ENCODE data around the gene ALDH4A1. TPM values are rescaled to one million over a fixed set of nuclear protein-coding genes. Genes with fewer than 3 reads are reported as not detected.
A peak's percentile ranks its signal among the peaks of the same experiment; 100 is the strongest.

Gene ALDH4A1
- total and polyA plus RNA-seq, 2 of the 4 experiments (the other 2 are of a cell fraction): 8.6 to 21.1 TPM

DNA sequence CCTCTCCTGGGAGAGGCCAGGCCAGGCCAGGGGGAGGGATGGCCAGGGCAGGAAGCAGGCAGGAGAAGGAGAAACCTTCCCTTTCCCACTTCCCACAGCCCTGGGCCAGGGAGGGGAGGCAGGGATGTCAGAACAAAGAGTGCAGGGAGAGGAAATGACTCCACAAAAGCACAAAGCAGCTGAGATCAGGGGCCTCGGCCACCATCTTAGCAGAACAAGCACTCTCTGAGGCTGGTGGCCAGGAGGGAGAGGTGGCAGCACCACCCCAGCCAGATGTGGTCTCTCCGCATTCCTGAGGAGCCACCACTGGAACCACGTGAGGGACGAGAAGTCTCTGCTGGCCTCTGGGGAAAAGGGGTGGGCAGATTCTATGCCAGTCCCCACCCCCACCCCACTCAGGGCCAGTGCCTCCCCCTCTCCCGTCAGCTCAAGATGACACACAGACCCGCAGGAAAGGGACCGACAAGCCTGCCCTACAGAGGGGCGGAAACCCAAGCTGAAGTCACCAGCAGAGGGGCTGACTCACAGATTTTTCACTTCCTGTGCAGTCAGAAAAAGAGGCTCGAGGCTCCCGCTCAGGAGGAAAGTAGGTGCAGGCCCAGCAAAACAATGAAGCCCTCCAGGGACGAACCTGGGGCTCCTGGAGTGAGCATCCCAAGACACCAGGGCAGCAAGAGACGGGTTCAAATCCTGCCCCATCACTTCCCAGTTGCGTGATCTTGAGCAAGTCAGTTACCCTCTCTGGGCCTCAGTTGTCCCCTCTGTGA, 24.1 kb upstream of the ALDH4A1 start:
- DNase-seq (peak; percentile 96), ATAC-seq (ENCODE audit: low read depth) (peak; percentile 82)
- H3K9me1 ChIP-seq (ENCODE audit: insufficient read depth, low read length): peaks cover 36% of the 10 kb centered on the region
- H3K4me2 ChIP-seq (ENCODE audit: low read depth, low read length): peak overlapping the region; percentile 69
- peaks cover 12% of the 10 kb centered on the region; the same call in 1 of the 2 replicates for H4K20me1 ChIP-seq (ENCODE audit: insufficient read depth, low read length)
- H3K4me3 ChIP-seq (ENCODE audit: insufficient read depth, low read depth, low read length): no peak overlapping the region
- H3K27me3 ChIP-seq (ENCODE audit: control insufficient read depth, insufficient read depth, low read length): no peaks in the 10 kb centered on the region
- H3K36me3 ChIP-seq (ENCODE audit: control insufficient read depth, insufficient read depth, low read length): no peaks in the 10 kb centered on the region
- H3K79me1 ChIP-seq (ENCODE audit: low read depth in 1 of 2, low read length in 2 of 2): peaks cover 33 to 95% of the 10 kb centered on the region in 2 experiments; a peak in 3 of 4 replicates
- H3K23ac ChIP-seq (ENCODE audit: low read depth, low read length): peak overlapping the region; percentile 100
- peak overlapping the region; percentile 99 for H4K91ac ChIP-seq (ENCODE audit: insufficient read depth, low read depth, low read length)
- ChIA-PET CTCF (interaction anchor here (0.6 to 2.6 kb wide), 3 partner anchors 13 to 40 kb away, joined by 3 to 15 read pairs (median 3); no protein-coding TSS in a partner anchor), POLR2A (ENCODE audit: unreplicated experiment) (interaction anchor here (0.9 kb wide), 1 partner anchor 112 kb away, joined by 3 read pairs; no protein-coding TSS in a partner anchor)
- H2BK15ac ChIP-seq (ENCODE audit: low read depth, low read length): peak overlapping the region; percentile 100
- intact Hi-C loops (cut with micrococcal nuclease): loop anchor here (2.0 kb wide), 1 partner anchor 30 kb away; the partner anchor contains the start of gene IFFO2
- H2BK5ac ChIP-seq (ENCODE audit: low read depth, low read length, poor library complexity, severe bottlenecking): peak overlapping the region; percentile 98
- peaks cover 57% of the 10 kb centered on the region for H3K4me1 ChIP-seq (ENCODE audit: control insufficient read depth, insufficient read depth, low read length)
- peak overlapping the region; percentile 85 for H3K9ac ChIP-seq (ENCODE audit: low read depth, low read length)
- H3K14ac ChIP-seq (replicated peaks; ENCODE audit: low read depth, low read length): peak overlapping the region; percentile 99
- H2AK9ac ChIP-seq (replicated peaks; ENCODE audit: low read depth, low read length, poor library complexity): peak overlapping the region; percentile 99
- no TSS peak for BruUV-seq (replicated peaks)
- in situ Hi-C loops (cut with MboI; ENCODE audit: low sequenced_read_pairs): no loop called here
- peak overlapping the region; percentile 96 for H3K56ac ChIP-seq (ENCODE audit: extremely low read depth, insufficient read depth, low read length)
- peak overlapping the region; percentile 98 for H2BK120ac ChIP-seq (ENCODE audit: low read depth, low read length)
- WGBS, 2 experiments (ENCODE audit: extremely low coverage in 2 of 2, insufficient read length in 1 of 2): 0% methylated on average over 4 of the region's 13 CpGs; no CpG with 5 or more reads in 1 of the 2 experiments
- H2AFZ ChIP-seq (replicated peaks; ENCODE audit: low read length, poor library complexity): peak overlapping the region; percentile 80
- H4K5ac ChIP-seq (ENCODE audit: low read depth, low read length): peak overlapping the region; percentile 99
- dilution Hi-C loops (cut with HindIII; ENCODE audit: low sequenced_read_pairs, unreplicated experiment): no loop called here
- H3K9me3 ChIP-seq (ENCODE audit: control insufficient read depth, insufficient read depth, low read length): no peaks in the 10 kb centered on the region
- peak overlapping the region; percentile 99 for H2AK5ac ChIP-seq (ENCODE audit: low read depth, low read length)
- H3K4ac ChIP-seq (ENCODE audit: low read depth, low read length): peak overlapping the region; percentile 100
- peak overlapping the region; percentile 93 for H3K18ac ChIP-seq (ENCODE audit: low read depth, low read length)
- peak overlapping the region; percentile 94 for H3K27ac ChIP-seq (ENCODE audit: insufficient read depth, low read length)
- peak overlapping the region; percentile 98 for H2BK20ac ChIP-seq (ENCODE audit: low read depth, low read length)
- peak overlapping the region; percentile 98 to 100 for H4K8ac ChIP-seq (ENCODE audit: low read depth in 2 of 2, low read length in 2 of 2)
- TF ChIP-seq MAZ (IDR thresholded peaks at IDR 0.05; ENCODE audit: borderline replicate concordance, low read depth, low read length) (peak; percentile 44; the same call in 1 of the 2 replicates), CHD1 (IDR thresholded peaks at IDR 0.05; ENCODE audit: low read depth, low read length) (no peak), RAD21 (IDR thresholded peaks at IDR 0.05; ENCODE audit: low read length) (no peak), ELK1 (IDR thresholded peaks at IDR 0.05; ENCODE audit: borderline replicate concordance, low read depth, low read length) (no peak), CEBPB (IDR thresholded peaks at IDR 0.05; ENCODE audit: low read depth, low read length) (no peak), CTCF (conservative IDR thresholded peaks at IDR 0.05; ENCODE audit: low read depth, low read length) (no peak), MXI1 (IDR thresholded peaks at IDR 0.05; ENCODE audit: borderline replicate concordance, low read depth, low read length) (no peak), SMC3 (IDR thresholded peaks at IDR 0.05; ENCODE audit: low read depth, low read length) (no peak; the same call in 1 of the 2 replicates), RCOR1 (IDR thresholded peaks at IDR 0.05; ENCODE audit: insufficient replicate concordance, low read length) (no peak), RFX5 (IDR thresholded peaks at IDR 0.05; ENCODE audit: low read depth, low read length) (no peak), FOS (IDR thresholded peaks at IDR 0.05; ENCODE audit: low read depth, low read length) (peak; percentile 76), POLR2A (IDR thresholded peaks at IDR 0.05; ENCODE audit: low read depth, low read length) (no peak)
- TF ChIP-seq, protein P1, sequence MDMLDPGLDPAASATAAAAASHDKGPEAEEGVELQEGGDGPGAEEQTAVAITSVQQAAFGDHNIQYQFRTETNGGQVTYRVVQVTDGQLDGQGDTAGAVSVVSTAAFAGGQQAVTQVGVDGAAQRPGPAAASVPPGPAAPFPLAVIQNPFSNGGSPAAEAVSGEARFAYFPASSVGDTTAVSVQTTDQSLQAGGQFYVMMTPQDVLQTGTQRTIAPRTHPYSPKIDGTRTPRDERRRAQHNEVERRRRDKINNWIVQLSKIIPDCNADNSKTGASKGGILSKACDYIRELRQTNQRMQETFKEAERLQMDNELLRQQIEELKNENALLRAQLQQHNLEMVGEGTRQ (IDR thresholded peaks at IDR 0.05; ENCODE audit: low read depth, low read length): peak; percentile 83
